HG03060 (cell line): ENCODE measurements around the gene SIRT7.
"Not testable (repeated sequence)": the region's sequence is repeated elsewhere in the genome, so short reads cannot be mapped to it uniquely, and the experiment has no call there.

Experiments used
- ATAC-seq: cut with Tn5 transposase; IDR thresholded peaks from one replicate; pipeline ENCODE4 v1.9.1; 2021; ENCODE audit warnings: low read depth, moderate number of reproducible peaks; ENCODE audit not compliant: unreplicated experiment

SIRT7 gene

DNA sequence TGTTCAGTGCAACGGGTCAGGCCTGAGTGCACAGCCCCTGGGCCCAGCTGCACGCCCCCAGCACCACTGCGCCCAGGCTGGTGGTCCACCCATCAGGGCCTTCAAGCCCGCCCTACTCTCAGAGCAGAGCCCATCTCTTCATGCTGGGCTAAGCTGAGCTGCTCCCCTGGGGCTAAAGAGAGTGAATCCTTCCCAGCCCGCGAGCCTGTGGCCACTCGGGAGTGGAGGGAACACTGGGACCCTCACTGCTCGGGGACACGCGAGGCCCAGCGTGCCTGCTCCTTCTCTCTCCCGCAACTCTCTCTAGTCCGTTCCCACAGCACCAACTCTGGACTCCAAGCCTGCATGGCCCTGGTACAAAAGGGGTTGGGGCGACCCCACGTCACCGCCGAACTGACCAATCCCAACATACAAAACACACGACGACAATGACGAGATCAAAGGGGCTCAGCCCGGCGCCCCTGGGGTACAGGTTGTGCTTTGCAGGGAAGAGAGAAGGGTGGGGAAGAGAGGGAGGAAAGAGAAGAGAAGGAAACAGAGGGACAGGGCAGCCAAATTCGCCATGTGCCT, 4.1 kb upstream of the SIRT7 start:
- ATAC-seq: no peak

DNA sequence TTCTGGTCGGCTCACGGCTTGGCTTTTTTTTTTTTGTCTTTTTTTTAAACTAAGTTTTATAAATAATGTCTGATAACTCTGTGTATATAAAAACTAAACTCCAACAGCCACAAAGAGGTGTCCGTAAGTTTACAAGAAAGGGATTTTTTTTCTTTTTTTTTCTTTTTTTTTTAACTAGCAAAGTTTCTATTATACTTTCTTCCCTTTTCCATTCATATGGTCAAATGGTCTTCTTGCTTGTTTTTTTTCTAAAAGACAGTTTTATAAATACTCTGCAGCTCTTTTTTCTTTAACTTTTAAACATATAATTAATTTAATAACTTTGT, 3.5 kb upstream of the SIRT7 start:
- no peak for ATAC-seq

DNA sequence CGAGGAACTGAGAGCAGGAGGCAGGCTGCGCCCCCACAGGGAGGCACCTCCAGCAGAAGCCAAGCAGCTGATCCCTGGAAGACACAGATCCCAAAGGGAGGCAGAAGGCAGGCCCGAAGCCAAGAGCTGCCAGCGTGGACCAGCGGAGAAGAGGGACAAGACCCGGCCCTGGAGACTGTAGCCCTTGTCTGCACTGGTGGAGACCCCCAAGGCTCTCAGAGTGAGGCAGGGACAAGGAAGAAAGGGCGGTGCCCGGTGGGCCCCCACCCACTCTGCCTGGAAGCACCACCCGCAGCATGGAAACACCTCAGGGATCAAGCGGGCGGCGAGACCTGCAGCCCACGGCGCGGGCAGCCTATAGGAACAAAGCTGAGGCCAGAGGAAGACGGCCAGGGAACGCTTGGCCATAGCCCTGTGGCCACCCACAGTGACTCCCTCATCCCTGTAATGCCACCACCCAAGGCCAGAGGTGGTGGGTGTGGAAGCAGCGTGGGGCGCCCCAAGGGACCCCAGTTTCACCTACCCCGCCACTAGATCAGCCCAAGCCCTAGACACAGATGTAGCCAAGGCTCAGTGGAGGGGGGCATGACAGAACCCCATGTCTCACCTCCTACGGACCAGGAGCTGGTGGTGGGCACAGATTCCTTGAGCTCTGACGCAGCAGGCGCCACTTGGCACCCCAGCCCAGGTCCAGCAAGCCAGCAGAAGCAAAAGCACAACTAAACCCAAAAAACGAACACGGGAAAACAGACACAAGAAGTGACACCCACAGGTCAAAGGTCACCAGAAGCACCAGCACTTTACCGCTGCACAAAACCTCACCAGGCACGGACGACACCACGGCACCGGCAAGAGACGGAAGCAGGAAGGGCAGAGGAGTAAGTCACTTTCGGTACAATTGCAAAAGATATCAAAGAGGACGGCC, 2.9 kb upstream of the SIRT7 start:
- no peak for ATAC-seq

DNA sequence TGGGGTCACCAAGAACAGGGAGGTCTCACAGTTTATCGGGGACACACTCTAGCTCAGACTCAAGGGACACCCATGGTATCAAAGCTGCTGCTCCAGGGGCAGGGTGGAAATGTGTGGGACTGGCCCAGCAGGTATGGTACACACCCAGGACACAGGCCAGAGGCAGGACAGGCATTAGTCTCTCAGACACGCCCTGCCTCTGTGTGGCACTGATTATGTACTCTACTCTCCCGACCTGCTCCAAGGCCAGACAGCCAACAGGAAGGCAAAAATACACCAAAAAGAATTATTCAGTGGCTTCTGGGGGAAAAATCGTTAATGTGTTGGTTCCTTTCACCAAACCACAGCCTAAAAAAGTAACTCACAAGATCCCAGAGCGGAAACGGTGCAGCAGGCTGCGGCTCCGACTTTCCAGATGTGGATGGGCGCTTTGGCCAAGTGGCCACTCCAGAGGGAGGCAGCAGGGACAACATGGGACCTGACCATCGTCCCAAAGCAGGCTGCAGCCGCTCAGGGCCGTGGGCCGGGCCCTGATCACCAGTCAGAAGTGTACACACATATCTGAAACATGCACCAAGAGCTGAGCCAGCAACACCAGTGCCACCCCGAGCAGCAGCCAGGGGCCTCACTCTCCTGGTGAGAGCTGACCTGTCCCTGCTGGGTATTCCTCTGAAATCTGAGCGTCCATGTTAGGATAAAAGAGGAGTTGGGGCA, 1.0 kb upstream of the SIRT7 start:
- no peak for ATAC-seq

DNA sequence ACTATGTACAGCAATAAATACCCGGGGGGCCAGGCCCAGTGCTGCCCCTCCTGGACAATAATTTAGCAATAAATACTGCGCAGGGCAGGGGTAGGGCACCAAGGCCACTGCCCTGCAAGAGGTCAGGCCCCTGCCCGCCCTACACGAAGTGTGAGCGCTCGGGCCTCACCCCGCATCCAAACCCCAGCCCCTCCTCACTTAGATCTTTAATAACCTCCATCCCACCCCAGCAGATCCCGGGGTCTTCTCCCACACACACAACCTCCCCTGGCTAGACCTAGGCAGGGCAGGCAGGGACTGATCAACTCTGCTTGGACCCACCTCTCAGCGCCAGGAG, 325 bp upstream of the SIRT7 start:
- ATAC-seq: not testable (repeated sequence)

DNA sequence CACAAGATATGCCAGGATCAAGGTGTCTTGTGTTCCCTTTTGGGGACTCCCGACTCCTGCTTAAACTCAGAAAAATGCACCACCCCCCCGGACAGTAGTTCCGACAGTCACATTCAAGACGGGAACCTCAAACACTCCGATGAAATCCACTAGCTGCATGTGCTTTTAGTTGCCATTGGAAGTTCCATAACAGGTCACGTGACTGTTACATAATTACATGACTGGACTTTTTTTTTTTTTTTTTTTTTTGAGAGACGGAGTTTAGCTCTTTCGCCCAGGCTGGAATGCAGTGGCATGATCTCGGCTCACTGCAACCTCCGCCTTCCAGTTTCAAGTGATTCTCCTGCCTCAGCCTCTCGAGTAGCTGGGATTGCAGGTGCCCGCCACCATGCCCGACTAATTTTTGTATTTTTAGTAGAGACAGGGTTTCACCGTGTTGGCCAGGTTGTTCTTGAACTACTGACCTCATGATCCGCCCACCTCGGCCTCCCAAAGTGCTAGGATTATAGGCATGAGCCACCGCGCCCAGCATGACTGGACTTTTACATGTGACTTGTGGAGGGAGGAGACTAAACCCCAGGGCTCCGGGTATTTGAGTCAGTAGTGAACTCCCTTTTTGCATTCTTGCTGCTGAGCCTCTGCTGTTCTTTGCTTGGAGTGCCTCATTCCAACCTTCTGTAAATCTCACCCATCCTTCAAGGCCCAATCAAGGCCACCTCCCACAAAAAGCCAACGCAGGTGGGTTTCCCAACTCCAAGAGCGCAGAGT, 1.6 kb downstream of the SIRT7 start:
- ATAC-seq: no peak

DNA sequence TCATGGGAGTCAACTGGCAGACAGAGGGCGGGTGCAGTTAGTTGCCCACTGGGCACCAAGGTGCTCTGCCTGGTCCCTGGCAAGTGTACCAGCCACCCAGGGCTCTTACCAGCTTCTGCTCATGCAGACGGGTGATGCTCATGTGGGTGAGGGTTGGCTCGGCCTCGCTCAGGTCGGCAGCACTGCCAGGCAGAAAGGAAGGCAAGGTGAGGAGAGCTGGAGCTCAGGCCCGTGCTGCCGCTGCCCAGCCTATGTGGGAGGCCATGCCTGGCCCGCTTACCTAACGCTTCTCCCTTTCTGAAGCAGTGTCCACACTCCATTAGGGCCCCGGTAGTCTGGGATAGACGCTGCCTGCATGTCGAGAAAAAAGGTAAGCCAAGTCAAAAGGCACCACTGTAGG, 2.6 kb downstream of the SIRT7 start:
- ATAC-seq: no peak

DNA sequence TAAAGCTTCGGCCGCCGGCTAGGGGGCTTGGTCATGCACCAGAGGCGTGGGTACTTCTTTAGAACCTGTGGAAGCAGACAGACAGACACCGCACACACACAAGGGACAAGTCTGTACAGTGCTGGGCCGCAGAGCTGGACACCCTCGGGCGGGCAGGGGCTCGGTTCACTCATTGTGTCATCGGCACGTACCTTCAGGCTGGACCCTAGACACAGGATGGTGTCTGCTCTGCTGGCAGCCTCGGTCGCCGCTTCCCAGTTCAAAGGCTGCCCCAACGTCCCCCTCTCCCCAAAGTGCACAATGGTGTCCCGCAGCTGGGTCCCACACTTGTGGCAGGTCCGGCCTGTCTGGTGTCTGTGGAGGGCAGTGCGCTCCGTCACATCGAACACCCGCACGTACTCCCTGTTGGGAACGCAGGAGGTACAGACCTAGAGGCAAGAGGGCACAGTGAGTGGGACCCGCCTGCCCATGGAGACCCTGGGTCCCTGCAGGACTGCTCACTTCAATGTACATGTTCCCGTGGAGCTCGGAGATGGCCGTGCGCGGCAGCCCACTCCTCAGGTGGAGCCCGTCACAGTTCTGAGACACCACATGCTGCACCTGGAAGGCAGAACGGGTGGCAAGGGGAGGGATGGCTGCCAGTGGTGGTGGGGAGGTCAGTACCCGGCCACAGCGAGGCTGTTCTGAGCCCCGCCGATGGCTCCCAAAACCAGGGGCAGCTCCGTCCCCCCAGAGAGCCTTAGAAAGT, 3.7 kb downstream of the SIRT7 start:
- ATAC-seq: no peak

DNA sequence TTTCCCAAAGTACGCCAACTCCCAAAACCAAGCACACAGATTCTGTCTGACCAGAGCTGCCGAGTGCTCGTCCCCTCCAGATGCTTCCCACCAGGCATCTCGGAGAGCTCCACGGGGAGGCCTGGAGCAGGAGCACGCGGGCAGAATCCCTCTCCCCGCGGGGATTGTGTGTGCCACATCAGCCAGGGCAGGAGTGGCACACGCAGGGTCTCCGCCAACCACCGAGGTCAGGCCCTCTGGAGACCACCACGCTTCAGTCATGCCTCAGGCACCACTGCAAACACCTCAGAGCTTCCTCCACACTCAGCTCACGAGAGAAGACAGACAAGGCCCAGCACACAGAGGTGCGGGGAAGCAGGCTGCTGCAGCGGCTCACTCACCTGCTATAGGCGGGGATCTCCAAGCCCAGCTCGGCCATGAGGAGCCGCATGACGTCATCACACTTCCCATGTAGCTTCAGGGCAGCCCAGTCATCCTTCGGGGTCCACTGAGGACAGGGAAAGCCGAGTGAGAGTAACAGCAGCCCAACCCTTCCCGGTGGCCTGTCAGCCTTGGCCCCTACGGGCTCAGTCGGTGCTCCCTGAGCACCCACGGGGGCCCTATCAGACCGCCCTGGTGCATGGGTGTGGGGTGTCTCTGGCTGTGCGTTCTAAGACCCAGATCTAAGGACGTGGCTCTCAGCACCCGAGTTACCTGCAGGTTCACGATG, 4.4 kb downstream of the SIRT7 start:
- no peak for ATAC-seq

DNA sequence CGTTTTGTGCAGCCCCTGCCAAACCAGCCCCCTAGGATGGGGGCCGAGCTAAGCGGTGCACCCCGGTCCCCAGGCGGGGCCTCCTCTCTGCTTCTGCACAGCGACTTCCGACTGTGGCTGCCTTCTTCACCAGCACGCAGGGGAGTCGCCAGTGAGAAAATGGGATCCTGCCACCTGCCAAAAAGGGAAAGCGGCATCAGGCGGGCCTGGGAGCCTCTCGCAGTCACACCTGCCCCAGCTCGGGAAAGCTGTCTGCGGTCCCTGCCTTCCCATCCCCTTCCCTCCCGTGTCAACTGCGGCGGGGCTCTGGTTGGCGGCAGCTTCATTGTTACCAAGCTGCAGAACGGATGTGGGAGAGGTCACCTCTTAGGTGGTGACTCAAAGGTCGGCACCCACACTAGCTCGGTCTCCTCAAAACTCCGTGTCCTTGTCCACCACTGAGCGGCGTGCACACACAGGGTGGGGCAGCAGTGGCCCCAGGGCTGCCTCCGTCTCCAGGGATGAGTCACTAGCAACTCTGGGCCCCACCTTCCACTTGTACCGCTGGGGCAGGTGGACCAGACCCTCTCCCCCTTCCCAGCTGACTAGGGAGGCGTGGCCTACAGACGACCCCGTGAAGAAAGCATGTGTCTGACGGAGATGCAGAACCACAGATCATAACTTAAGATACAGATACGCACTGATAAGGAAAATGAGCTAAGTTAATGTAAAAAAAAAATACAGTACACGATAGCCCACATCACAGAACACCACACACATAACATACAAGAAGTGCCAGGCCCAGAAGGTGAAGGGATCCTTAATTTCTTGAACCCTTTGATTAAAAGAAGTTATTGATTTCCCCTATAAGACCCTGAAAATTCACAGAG, 5.3 kb downstream of the SIRT7 start:
- no peak for ATAC-seq

DNA sequence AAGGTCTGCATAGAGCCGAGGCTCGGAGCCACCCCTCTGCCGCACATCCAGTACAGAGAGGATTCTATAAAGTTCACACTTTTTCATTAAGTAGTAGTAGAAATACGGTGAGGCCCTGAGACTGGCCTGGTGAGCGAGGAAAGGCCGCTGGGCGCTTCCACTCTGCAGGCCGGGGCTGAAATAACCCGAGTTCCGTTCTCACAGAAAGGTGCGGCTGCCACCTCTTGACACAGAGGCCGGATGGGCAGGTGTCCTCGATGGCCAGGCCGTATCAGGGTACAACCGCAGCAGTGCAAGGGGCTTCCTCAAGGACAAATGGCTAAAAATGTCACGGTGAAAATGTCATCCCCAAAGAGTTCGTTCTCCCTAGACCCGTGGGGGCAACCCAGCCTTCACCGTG, 6.0 kb downstream of the SIRT7 start:
- ATAC-seq: no peak

DNA sequence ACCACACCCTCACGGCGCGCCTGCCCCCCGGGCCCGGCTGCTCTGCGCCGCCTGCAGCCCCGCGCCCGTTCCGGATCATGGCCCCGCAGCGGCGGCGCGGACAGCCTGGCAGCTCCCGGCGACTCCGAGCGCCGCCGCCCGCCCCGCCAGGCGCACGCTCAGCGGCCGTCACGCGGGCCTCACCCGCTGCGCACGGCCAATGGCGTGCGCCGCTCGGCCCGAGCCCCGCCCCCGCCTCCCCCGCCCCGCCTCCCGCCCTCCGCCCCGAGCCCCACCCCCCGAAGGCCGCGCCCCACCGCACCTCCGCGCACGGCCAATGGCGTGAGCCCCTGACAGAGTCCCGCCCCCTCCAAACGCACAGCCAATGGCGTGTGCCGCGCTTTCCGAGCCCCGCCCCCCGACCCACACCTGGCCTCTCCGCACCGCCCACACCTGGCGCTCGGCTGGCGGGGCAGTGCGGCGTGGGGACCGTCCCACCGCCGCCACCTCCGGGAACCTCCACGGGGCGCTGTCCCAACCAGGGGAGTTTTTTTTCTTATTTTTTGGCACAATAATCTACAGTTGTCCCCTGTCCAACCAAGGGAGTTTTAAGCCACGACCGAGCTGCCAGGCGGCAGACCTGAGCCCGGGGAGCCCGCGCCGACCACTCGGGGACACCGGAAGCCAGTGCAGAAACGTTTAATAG, 6.6 kb downstream of the SIRT7 start, which contains the start of gene PCYT2:
Gene PCYT2, minus strand, starts transcription at position 123 of the 685 bp plus-strand sequence. Its CDS starts 44 bp downstream, at position 79.
- ATAC-seq: no peak

DNA sequence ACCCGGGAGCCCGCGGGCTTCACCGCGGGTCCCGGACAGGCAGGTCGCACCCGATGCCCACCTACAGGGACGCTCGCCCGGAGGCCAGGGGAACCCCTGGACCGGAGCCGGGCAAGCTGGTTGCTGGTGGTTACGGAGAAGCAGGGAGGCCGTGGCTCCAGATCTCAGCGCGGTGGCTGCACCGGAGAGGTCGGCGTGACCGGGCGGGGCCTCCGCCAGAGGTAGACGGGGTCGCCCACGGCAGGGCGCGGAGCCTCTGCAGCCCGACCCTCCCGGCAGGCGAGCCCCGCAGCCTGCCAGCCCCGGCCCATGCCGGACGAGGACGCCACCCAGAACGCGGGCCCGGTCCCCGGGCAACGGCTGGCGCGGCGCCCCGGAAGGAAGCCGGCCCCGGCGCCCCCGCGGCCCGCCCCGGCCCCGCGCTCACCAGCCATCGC, 7.1 kb downstream of the SIRT7 start:
- ATAC-seq: no peak

DNA sequence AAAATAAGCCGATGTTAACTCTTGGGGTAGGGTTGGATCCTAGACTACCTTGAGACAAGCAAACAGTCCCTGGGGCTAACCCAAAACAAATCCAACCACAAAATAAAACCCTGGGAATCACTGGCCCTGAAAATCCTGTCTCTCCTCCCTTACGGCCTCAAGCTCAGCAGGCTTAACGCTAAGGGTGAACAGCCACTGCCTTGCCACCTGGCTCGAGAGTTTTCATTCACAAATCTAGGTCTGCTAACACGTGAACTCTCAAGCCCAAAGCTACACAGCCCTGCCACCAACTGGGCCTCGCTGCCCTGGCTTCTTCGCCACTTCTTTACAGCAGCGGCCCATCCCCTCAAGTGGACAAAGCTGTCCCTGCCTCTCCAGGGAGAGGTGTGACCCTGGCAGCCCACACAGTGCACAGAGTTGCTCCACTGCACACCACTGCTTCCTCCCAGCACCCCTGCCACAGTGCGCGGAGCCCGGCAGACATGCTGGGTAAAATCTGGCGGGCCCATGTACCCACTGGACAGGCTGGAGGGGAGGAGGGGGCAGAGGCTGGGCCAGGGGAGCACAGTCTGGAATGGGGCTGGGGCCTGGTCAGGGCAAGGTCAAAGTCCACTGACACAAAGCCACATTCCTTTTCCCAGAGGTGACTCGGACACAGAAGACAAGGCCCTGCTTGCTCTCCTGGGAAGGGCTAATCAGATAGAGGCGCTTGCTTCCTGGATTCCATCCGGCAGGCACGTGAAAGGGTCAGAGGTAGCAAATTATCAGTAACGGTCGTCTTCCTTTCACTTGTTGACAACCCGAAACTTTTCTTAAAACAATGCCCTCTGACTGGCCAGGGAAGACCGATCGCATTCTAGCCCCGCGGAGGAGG, 7.8 kb downstream of the SIRT7 start:
- ATAC-seq: no peak

DNA sequence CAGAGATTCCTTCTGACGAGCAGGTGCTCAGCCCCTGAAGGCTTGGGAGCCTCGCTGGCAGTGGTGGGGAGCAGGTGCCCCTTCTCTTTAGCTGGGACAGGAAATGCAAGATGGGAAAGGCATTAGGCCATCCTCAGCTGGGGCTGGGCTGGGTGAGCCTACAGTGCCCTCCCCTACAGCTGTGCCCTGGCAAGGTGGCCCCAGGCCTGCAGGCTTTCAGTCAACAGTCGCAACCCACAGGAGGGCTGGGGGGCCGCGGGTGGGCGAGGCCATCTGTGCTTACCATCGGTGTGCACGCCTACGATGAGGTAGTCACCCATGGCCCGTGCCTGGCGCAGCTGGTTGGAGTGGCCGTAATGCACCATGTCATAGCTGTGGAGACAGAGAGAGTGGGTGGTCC, 8.7 kb downstream of the SIRT7 start:
- no peak for ATAC-seq

DNA sequence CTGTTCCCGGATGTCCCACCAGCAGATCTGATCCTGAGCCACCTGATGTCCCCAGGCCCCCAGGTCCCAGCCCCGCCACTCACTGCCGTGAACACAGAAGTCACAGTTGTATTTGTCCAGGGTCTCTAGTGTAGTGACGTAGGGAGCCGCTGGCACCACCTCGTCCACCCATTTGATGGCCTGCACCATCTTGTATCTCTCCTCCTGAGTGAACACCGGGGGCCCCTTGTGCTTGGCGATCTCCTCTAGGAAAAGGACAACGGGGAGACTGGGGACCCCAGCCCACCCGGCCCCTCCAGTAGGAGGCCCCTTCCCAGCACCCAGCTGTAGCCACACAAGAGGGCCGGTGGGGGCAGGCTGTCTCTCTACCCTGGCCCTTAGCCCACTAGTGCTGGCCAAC, 9.2 kb downstream of the SIRT7 start:
- no peak for ATAC-seq
